ENCODE measurements around the gene IFT88. TPM values are rescaled to one million over a fixed set of nuclear protein-coding genes. Genes with fewer than 3 reads are reported as not detected.

IFT88 gene
- total RNA-seq, 6 experiments from 2014 or later = 8.2 to 9.5 (median 9.0) TPM

GRCh38 chr13:20709369-20709768 lies 142.4 kb downstream of the IFT88 start:
- no peak for DNase-seq
- peak overlapping the region; percentile 46 for H3K27ac Mint-ChIP-seq
- no peak overlapping the region for H3K4me3 Mint-ChIP-seq
- H3K4me1 Mint-ChIP-seq (ENCODE audit: low read depth) = peaks cover 51% of the 10 kb centered on the region
- TF ChIP-seq, protein P1, sequence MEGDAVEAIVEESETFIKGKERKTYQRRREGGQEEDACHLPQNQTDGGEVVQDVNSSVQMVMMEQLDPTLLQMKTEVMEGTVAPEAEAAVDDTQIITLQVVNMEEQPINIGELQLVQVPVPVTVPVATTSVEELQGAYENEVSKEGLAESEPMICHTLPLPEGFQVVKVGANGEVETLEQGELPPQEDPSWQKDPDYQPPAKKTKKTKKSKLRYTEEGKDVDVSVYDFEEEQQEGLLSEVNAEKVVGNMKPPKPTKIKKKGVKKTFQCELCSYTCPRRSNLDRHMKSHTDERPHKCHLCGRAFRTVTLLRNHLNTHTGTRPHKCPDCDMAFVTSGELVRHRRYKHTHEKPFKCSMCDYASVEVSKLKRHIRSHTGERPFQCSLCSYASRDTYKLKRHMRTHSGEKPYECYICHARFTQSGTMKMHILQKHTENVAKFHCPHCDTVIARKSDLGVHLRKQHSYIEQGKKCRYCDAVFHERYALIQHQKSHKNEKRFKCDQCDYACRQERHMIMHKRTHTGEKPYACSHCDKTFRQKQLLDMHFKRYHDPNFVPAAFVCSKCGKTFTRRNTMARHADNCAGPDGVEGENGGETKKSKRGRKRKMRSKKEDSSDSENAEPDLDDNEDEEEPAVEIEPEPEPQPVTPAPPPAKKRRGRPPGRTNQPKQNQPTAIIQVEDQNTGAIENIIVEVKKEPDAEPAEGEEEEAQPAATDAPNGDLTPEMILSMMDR (IDR thresholded peaks at IDR 0.05) = no peak
- H3K9me3 Mint-ChIP-seq = no peaks in the 10 kb centered on the region
- H3K36me3 Mint-ChIP-seq (ENCODE audit: low read depth) = no peaks in the 10 kb centered on the region
- H3K27me3 Mint-ChIP-seq (ENCODE audit: insufficient read depth) = peaks cover 2% of the 10 kb centered on the region

- no peak for DNase-seq
- Mint-ChIP-seq H3K27ac (no peak overlapping the region), H3K4me1 (ENCODE audit: low read depth) (peaks cover 55% of the 10 kb centered on the region), H3K36me3 (ENCODE audit: low read depth) (no peaks in the 10 kb centered on the region), H3K27me3 (ENCODE audit: insufficient read depth) (peaks cover 2% of the 10 kb centered on the region), H3K4me3 (no peak overlapping the region), H3K9me3 (no peaks in the 10 kb centered on the region)
- TF ChIP-seq, protein P1 (IDR thresholded peaks at IDR 0.05) = no peak
These were observed 142.8 kb downstream of the IFT88 start for GRCh38 chr13:20709782-20710181.

- H3K4me1 Mint-ChIP-seq (ENCODE audit: low read depth) = peaks cover 62% of the 10 kb centered on the region
- no peak overlapping the region for H3K4me3 Mint-ChIP-seq
- no peak overlapping the region for H3K27ac Mint-ChIP-seq
- no peak for DNase-seq
- H3K27me3 Mint-ChIP-seq (ENCODE audit: insufficient read depth) = no peaks in the 10 kb centered on the region; the same call in none of the 2 replicates
- H3K36me3 Mint-ChIP-seq (ENCODE audit: low read depth) = no peaks in the 10 kb centered on the region
- H3K9me3 Mint-ChIP-seq = no peaks in the 10 kb centered on the region
- TF ChIP-seq, protein P1 (IDR thresholded peaks at IDR 0.05) = peak; percentile 36; the same call in 1 of the 2 replicates
These were observed 144.5 kb downstream of the IFT88 start for GRCh38 chr13:20711301-20712044.

DNA sequence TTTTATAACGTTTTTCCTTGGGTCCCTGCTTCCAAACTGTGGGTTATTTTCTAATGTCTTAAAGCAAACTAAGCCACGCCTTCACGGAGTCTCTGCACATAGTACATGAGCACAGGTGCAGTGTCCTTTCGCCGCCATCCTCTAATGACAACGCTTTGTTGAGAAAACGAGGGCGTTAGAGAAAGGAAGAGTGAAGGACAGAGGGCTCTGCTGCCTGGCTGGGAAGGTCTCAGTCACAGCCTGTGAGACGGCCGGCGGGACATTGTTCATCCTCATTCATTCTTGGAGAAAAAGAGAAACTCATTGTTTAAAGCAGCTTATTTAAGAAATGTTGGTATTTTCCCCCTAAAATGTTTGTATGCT lies 146.0 kb downstream of the IFT88 start:
- H3K27me3 Mint-ChIP-seq (ENCODE audit: insufficient read depth) = peaks cover under 1% of the 10 kb centered on the region
- peak overlapping the region; percentile 74; the same call in 1 of the 2 replicates for H3K27ac Mint-ChIP-seq
- H3K4me1 Mint-ChIP-seq (ENCODE audit: low read depth) = peaks cover 60% of the 10 kb centered on the region
- TF ChIP-seq, protein P1 (IDR thresholded peaks at IDR 0.05) = no peak
- no peaks in the 10 kb centered on the region for H3K36me3 Mint-ChIP-seq (ENCODE audit: low read depth)
- H3K9me3 Mint-ChIP-seq = no peaks in the 10 kb centered on the region
- H3K4me3 Mint-ChIP-seq = peak overlapping the region; percentile 72
- DNase-seq = no peak

GRCh38 chr13:20713751-20714150 lies 146.8 kb downstream of the IFT88 start:
- TF ChIP-seq, protein P1 (IDR thresholded peaks at IDR 0.05) = no peak
- H3K4me3 Mint-ChIP-seq = peak overlapping the region; percentile 72
- DNase-seq = peak; percentile 77
- peak overlapping the region; percentile 74 for H3K27ac Mint-ChIP-seq
- H3K4me1 Mint-ChIP-seq (ENCODE audit: low read depth) = peaks cover 53% of the 10 kb centered on the region
- no peaks in the 10 kb centered on the region for H3K36me3 Mint-ChIP-seq (ENCODE audit: low read depth)
- peaks cover 1% of the 10 kb centered on the region for H3K27me3 Mint-ChIP-seq (ENCODE audit: insufficient read depth)
- no peaks in the 10 kb centered on the region for H3K9me3 Mint-ChIP-seq
